ENCODE results near the gene FOXD1.
"Not testable (repeated sequence)": the region's sequence is repeated elsewhere in the genome, so short reads cannot be mapped to it uniquely, and the experiment has no call there.

FOXD1 gene

DNA sequence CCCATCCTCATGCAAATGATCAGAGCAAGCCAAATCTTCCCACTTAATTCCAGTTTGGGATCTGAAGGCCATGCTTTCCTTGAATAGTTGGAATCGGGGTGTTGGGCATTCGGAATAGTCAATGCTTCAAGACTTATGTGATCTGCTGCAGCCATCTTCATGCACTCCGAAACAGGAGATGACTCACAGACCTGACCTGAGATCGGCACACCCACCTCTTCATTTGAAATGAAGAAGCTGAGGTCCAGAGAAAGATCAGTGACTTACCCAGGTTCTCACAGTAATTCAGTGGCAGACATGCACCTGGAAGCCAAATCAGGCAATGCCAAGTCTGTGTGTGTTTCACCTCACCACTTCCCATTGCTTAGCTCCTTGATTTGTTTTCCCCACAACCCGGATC, 33.0 kb downstream of the FOXD1 start:
- no peak for DNase-seq (ENCODE audit: low spot score)

DNA sequence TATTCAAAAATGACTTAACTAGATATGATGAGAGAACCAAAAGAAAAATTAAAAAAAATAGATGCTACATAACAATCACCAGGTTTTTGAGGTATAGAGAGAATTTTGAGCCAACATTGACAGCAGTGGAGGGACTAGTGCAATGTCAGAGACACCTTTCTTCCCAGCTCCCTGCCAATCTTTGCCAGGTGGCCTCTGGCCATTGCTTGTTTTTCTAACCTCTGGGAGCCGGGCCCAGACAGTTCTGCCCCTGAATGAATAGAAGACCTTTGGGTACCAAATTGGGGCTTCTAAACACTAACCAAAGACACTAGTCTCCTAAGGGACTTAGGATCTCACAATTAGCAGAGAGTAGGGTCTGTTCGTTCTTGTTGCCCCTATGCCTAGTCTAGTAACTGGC, 33.4 kb downstream of the FOXD1 start:
- DNase-seq (ENCODE audit: low spot score): no peak

DNA sequence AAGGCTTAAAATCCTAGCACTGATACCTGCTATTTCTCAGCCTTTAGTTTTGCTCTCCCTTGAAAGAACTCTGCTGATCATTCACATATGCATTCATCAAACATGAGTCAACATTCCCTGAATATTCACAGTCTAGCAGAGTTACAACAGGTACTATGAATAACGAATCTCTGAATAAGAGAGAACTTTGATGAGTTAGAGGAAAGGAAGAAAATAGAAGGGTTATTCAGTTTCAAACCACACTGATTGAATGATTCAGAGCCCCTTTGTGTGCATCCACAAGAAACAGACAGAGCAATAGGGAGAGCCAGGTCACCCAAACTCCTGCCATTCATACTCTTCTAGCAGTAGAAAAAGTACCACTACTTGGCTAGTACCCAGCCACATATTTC, 36.0 kb downstream of the FOXD1 start:
- DNase-seq (ENCODE audit: low spot score): no peak

DNA sequence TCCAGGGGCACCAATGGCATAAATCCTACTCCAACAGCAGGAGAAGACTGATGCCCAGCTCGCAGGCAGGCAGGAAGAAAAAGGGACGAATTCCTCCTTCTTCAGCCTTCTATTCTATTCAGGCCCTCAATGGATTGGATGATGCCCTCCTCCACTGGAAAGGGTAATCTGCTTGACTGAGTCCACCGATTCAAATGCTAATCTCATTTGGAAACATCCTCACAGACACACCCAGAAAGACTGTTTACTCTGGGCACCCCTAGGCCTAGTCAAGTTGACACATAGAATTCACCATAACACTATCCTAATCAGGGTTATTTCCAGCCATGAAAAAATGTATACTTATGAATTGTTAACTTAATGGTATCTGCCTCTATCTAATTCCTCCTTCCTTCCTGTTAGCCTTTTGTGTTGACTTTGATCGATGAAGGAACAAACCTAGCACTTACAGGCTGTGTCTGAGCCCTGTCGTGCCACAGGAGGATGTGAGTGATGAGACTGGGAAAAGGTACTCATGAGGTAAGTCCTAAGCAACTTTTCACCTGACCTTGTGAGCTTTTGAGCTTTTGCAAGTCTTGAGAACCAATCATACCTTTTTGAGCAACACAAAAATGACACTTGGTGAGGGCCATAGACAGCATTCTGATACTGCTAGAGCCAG, 36.5 kb downstream of the FOXD1 start:
- no peak for DNase-seq (ENCODE audit: low spot score)

DNA sequence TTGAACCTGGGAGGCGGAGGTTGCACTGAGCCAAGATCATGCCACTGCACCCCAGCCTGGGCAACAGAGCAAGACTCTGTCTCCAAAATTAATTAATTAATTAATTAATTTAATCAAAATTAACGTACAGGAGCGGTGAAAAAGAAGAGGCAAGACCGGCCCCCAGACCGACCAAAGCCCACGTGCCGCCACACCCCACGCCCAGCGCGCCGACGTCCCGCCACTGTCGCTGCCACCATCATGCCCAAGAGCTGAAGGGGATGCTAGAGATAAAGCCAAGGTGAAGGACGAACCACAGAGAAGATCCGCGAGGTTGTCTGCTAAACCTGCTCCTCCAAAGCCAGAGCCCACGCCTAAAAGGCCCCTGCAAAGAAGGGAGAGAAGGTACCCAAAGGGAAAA, 38.6 kb downstream of the FOXD1 start:
- DNase-seq (ENCODE audit: low spot score): not testable (repeated sequence)

DNA sequence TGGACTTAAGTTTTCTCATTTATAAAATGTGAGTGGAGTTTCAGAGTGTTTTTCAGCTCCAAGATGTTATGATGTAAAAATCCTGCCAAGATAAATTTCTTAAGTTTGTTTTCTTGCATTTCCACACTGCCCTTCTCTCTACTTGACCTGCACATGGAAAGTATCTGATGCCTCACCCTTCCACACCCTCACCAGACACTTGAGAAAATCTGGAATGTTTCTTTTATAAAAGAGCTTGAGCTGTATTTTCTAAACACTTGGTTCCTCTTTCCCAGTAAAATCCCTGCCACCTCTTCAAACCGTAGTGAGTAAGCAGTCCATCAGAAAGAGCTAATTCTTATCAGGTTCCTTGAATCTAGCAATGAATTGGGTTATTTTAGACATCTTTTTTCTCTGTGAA, 42.9 kb downstream of the FOXD1 start:
- DNase-seq (ENCODE audit: low spot score): no peak

DNA sequence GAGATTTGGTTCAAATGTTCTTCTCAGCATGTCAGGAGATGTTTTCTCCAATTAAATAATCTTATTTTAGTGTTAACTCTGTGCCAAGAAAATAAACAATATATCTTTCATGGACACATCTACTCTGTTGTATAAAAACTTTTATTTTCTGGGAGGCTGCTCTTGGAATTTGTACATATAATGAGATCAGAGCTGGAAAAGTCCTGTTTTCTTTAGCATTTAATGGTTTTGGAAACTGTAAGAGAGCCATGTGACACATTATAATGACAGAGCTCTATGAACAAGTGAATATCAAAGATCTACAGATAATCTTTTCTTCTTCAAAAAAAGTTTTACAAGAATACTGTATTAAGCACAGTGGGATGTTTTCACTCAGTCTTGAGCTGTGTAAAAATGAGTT, 48.8 kb downstream of the FOXD1 start:
- DNase-seq (ENCODE audit: low spot score): no peak
